CD14-positive monocyte (primary cell): ENCODE results near the gene GLT8D1. TPM values are rescaled to one million over a fixed set of nuclear protein-coding genes. Genes with fewer than 3 reads are reported as not detected.

Source experiments
- DNase-seq, 3 donors: peaks; one replicate each; pipeline ENCODE4 v3.0.0-alpha.2; 2011 to 2022
- H2AFZ ChIP-seq: 2 replicates; pipeline ENCODE4 v1.6.0; 2012; ENCODE audit warnings: mild to moderate bottlenecking, low read depth, low read length, inconsistent platforms; ENCODE audit not compliant: insufficient read depth, poor library complexity, severe bottlenecking
- H3K27ac ChIP-seq, 2 donors: 1 replicate in 1 of 2; 2 replicates in 1 of 2; pipeline ENCODE4 v1.5.1; 2012 to 2013; ENCODE audit warnings: low read length in 2 of 2, control low read depth in 1 of 2, inconsistent platforms in 1 of 2, low read depth in 1 of 2, mild to moderate bottlenecking in 1 of 2
- H3K27me3 ChIP-seq, 2 donors: one replicate each; pipeline versions ENCODE4 v1.6.0 to v1.6.1; 2011 to 2013; ENCODE audit warnings: low read length in 2 of 2; ENCODE audit not compliant: control insufficient read depth in 2 of 2, insufficient read depth in 2 of 2
- H3K36me3 ChIP-seq, 2 donors: replicated peaks in 1 of 2; 1 replicate in 1 of 2; 2 replicates in 1 of 2; pipeline versions ENCODE4 v1.5.1 to v1.6.1; 2012 to 2013; ENCODE audit warnings: low read length in 2 of 2, control low read depth in 1 of 2, inconsistent platforms in 1 of 2, mild to moderate bottlenecking in 1 of 2; ENCODE audit not compliant: insufficient read depth in 2 of 2, control insufficient read depth in 1 of 2
- H3K4me1 ChIP-seq, 2 donors: 1 replicate in 1 of 2; 2 replicates in 1 of 2; pipeline versions ENCODE4 v1.5.1 to v1.6.1; 2012 to 2013; ENCODE audit warnings: low read length in 2 of 2, control low read depth in 1 of 2, inconsistent platforms in 1 of 2, mild to moderate bottlenecking in 1 of 2, moderate library complexity in 1 of 2; ENCODE audit not compliant: insufficient read depth in 2 of 2, control insufficient read depth in 1 of 2
- H3K4me2 ChIP-seq: replicated peaks from 2 replicates; pipeline ENCODE3; 2012; ENCODE audit warnings: low read length, moderate library complexity, mild to moderate bottlenecking; ENCODE audit not compliant: poor library complexity, severe bottlenecking; ENCODE audit errors: extremely low read depth
- H3K4me3 ChIP-seq, 3 experiments: fragments of 200-600 bp in 1 of 3; sonication (generic) in 1 of 3; replicated peaks in 1 of 3; 1 replicate in 2 of 3; 2 replicates in 1 of 3; pipeline ENCODE4 v1.5.1; 2011 to 2013; ENCODE audit warnings: low read length in 3 of 3, mild to moderate bottlenecking in 3 of 3, control low read depth in 2 of 3, low read depth in 2 of 3, inconsistent platforms in 1 of 3, moderate library complexity in 1 of 3
- H3K79me2 ChIP-seq: 2 replicates; pipeline ENCODE4 v1.6.0; 2012; ENCODE audit warnings: mild to moderate bottlenecking, control low read depth, inconsistent platforms, low read length, moderate library complexity; ENCODE audit not compliant: insufficient read depth
- H3K9ac ChIP-seq: 2 replicates; pipeline ENCODE4 v1.6.0; 2017; ENCODE audit warnings: low read length, mild to moderate bottlenecking; ENCODE audit not compliant: insufficient read depth, poor library complexity, severe bottlenecking
- H3K9me3 ChIP-seq, 2 donors: replicated peaks in 1 of 2; 1 replicate in 1 of 2; 2 replicates in 1 of 2; pipeline versions ENCODE4 v1.5.1 to v1.6.1; 2012 to 2013; ENCODE audit warnings: low read length in 2 of 2, control low read depth in 1 of 2; ENCODE audit not compliant: control insufficient read depth in 1 of 2, insufficient read depth in 1 of 2
- H4K20me1 ChIP-seq: 2 replicates; pipeline ENCODE4 v1.6.0; 2012; ENCODE audit warnings: mild to moderate bottlenecking, low read length, control low read depth, moderate library complexity; ENCODE audit not compliant: insufficient read depth
- H3K27ac Mint-ChIP-seq, 7 donors: one replicate each; pipeline ENCODE4 v1.8.0; 2020; ENCODE audit warnings: mild to moderate bottlenecking in 7 of 7, mixed read lengths in 7 of 7, moderate library complexity in 6 of 7, inconsistent platforms in 2 of 7
- H3K27me3 Mint-ChIP-seq, 3 donors: one replicate each; pipeline ENCODE4 v1.8.0; 2021 to 2022; ENCODE audit warnings: low read depth in 3 of 3, mild to moderate bottlenecking in 3 of 3, mixed read lengths in 3 of 3, moderate library complexity in 3 of 3, inconsistent platforms in 1 of 3
- H3K36me3 Mint-ChIP-seq, 2 donors: one replicate each; pipeline ENCODE4 v1.8.0; 2020; ENCODE audit warnings: mixed read lengths in 2 of 2, inconsistent platforms in 1 of 2, mild to moderate bottlenecking in 1 of 2
- H3K4me1 Mint-ChIP-seq: one replicate; pipeline ENCODE4 v1.8.0; 2020; ENCODE audit warnings: mild to moderate bottlenecking, mixed read lengths
- H3K4me3 Mint-ChIP-seq, 2 donors: one replicate each; pipeline ENCODE4 v1.8.0; 2020; ENCODE audit warnings: mild to moderate bottlenecking in 2 of 2, mixed read lengths in 2 of 2, moderate library complexity in 1 of 2
- H3K9me3 Mint-ChIP-seq, 7 donors: one replicate each; pipeline ENCODE4 v1.8.0; 2020 to 2022; ENCODE audit warnings: mixed read lengths in 7 of 7, mild to moderate bottlenecking in 6 of 7, moderate library complexity in 6 of 7, inconsistent platforms in 2 of 7
- WGBS: methylation state at CpG from one replicate; pipeline ENCODE4 v1.1.5; 2013; ENCODE audit warnings: missing lambda C conversion rate; ENCODE audit not compliant: insufficient coverage; 5-methylcytosine and 5-hydroxymethylcytosine counted together
- intact Hi-C, 2 donors: fragments of 100-400 bp; cut with micrococcal nuclease; formaldehyde crosslinking; loops; one replicate each; pipeline versions ENCODE4 v1.15.0 to v1.15.1; 2023
- polyA plus RNA-seq, 3 donors: library from polyadenylated mRNA; depleted of rRNA in 1 of 3; unstranded in 2 of 3; stranded (reverse) in 1 of 3; fragments of 300-500 nt in 2 of 3; fragments of >200 nt in 1 of 3; fragmentation: Illumina TruSeq in 2 of 3; gene quantifications; 1 replicate in 2 of 3; 2 replicates in 1 of 3; pipeline ENCODE4 v1.2.3, GENCODE V29; 2012 to 2021
- TF ChIP-seq, protein P1 (sequence below): fragments of 200-600 bp; IDR thresholded peaks from one replicate; pipeline ENCODE4 v1.8.0; 2022; ENCODE audit warnings: antibody characterized with exemption, mild to moderate bottlenecking

Gene GLT8D1
- polyA plus RNA-seq, 3 donors, result 27.3 to 34.8 (median 34.8) TPM

DNA sequence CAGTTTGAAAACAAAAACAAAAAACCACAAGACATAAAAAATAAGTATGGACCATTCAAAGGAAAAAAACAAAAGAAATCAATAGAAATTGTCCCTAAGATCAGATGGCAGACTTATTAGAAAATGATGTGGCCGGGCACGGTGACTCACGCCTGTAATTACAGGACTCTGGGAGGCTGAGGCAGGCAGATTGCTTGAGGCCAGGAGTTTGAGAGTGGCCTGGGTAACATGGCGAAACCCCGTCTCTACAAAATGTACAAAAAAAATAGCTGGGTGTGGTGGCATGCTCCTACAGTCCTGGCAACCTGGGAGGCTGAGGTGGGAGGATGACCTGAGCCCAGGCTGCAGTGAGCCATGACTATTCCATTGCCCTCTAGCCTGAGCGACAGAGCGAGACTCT is 16.9 kb upstream of the GLT8D1 start:
- DNase-seq, result no peak
- intact Hi-C loops, result no loop called here
- Histone ChIP-seq H3K27me3 (no peaks in the 10 kb centered on the region), H3K27ac (peak overlapping the region; percentile 74), H3K4me2 (no peak overlapping the region), H3K36me3 (peaks cover 0 to 14% of the 10 kb centered on the region in 2 donors), H3K4me3 (no peak overlapping the region), H3K79me2 (peaks cover 17% of the 10 kb centered on the region), H3K4me1 (peaks cover 35 to 40% of the 10 kb centered on the region in 2 donors), H3K9ac (no peak overlapping the region), H3K9me3 (no peaks in the 10 kb centered on the region), H2AFZ (no peak overlapping the region), H4K20me1 (no peaks in the 10 kb centered on the region)
- no CpG with 5 or more reads among the region's 7 CpGs for WGBS
- Mint-ChIP-seq H3K4me3 (no peak overlapping the region), H3K27me3 (no peaks in the 10 kb centered on the region), H3K27ac (peak overlapping the region; percentile 78 to 91 (median 88)), H3K36me3 (peaks cover 15 to 37% of the 10 kb centered on the region in 2 donors), H3K4me1 (peaks cover 45% of the 10 kb centered on the region), H3K9me3 (peaks cover 0 to 2% (median 0%) of the 10 kb centered on the region in 7 donors)
- TF ChIP-seq, protein P1, sequence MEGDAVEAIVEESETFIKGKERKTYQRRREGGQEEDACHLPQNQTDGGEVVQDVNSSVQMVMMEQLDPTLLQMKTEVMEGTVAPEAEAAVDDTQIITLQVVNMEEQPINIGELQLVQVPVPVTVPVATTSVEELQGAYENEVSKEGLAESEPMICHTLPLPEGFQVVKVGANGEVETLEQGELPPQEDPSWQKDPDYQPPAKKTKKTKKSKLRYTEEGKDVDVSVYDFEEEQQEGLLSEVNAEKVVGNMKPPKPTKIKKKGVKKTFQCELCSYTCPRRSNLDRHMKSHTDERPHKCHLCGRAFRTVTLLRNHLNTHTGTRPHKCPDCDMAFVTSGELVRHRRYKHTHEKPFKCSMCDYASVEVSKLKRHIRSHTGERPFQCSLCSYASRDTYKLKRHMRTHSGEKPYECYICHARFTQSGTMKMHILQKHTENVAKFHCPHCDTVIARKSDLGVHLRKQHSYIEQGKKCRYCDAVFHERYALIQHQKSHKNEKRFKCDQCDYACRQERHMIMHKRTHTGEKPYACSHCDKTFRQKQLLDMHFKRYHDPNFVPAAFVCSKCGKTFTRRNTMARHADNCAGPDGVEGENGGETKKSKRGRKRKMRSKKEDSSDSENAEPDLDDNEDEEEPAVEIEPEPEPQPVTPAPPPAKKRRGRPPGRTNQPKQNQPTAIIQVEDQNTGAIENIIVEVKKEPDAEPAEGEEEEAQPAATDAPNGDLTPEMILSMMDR, result no peak

DNA sequence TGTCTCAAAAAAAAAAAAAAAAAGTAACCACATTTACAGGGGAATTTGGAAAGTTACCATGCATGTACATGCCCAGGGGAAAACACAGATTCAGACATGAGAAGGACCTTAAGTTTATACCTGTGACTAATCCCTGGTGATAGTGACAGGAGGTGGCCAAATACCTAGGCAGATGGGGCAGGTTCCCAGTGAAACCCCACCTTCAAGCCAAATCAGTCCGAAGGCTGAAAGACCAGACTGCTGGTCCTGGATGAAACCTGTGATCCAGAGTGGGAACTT is 16.1 kb upstream of the GLT8D1 start:
- H3K4me2 ChIP-seq, result peak overlapping the region; percentile 70
- peak overlapping the region; percentile 78 to 91 (median 88) for H3K27ac Mint-ChIP-seq
- H3K9me3 ChIP-seq, result no peaks in the 10 kb centered on the region
- H3K27me3 Mint-ChIP-seq, result no peaks in the 10 kb centered on the region
- peaks cover 35 to 40% of the 10 kb centered on the region in 2 donors for H3K4me1 ChIP-seq
- intact Hi-C loops, result no loop called here
- H3K36me3 Mint-ChIP-seq, result peaks cover 13 to 38% of the 10 kb centered on the region in 2 donors
- H3K27me3 ChIP-seq, result no peaks in the 10 kb centered on the region
- H3K4me3 Mint-ChIP-seq, result peak overlapping the region in 1 of 2 donors; percentile 79
- WGBS, result 38% methylated on average over 1 of the region's 1 CpG
- peaks cover 45% of the 10 kb centered on the region for H3K4me1 Mint-ChIP-seq
- peak overlapping the region; percentile 74 for H3K27ac ChIP-seq
- H3K79me2 ChIP-seq, result peaks cover 17% of the 10 kb centered on the region
- peaks cover 0 to 10% of the 10 kb centered on the region in 2 donors for H3K36me3 ChIP-seq
- no peak overlapping the region for H2AFZ ChIP-seq
- H3K9me3 Mint-ChIP-seq, result peaks cover 0 to 2% (median 0%) of the 10 kb centered on the region in 7 donors
- no peak overlapping the region for H3K9ac ChIP-seq
- peak overlapping the region in 1 of 3 experiments; percentile 65 for H3K4me3 ChIP-seq
- peak in 1 of 3 donors; percentile 66 for DNase-seq
- TF ChIP-seq, protein P1, result no peak
- no peaks in the 10 kb centered on the region for H4K20me1 ChIP-seq
